Activated CD4-positive, alpha-beta T cell treated with anti-CD3 and anti-CD28 coated beads for 36 hours (primary cell): Measurements from ENCODE around the gene IL32. TPM values are rescaled to one million over a fixed set of nuclear protein-coding genes. Genes with fewer than 3 reads are reported as not detected.

Source experiments
- ATAC-seq: fragments of 200-7000 bp; cut with Tn5 transposase; one replicate; pipeline ENCODE4 v1.10.0; 2021; ENCODE audit warnings: mild to moderate bottlenecking, moderate library complexity
- CTCF ChIA-PET: fragments of 350-600 bp; sonication (Branson Sonifier 250); formaldehyde crosslinking; loops from one replicate; lab custom pipeline; 2021; ENCODE audit warnings: antibody characterized with exemption; lab: Charles Lee
- POLR2A ChIA-PET: fragments of 350-600 bp; sonication (Branson Sonifier 250); formaldehyde crosslinking; loops from one replicate; lab custom pipeline; 2021; ENCODE audit warnings: antibody characterized with exemption, inconsistent platforms; lab: Charles Lee
- DNase-seq: peaks from one replicate; pipeline ENCODE4 v3.0.0-alpha.2; 2020
- H3K27ac Mint-ChIP-seq: one replicate; pipeline ENCODE4 v1.8.0; 2021; ENCODE audit warnings: mixed read lengths
- H3K27me3 Mint-ChIP-seq: one replicate; pipeline ENCODE4 v1.8.0; 2021; ENCODE audit warnings: mixed read lengths
- H3K36me3 Mint-ChIP-seq: one replicate; pipeline ENCODE4 v1.8.0; 2021; ENCODE audit warnings: low read depth, mixed read lengths
- H3K4me1 Mint-ChIP-seq: one replicate; pipeline ENCODE4 v1.8.0; 2021; ENCODE audit warnings: mixed read lengths
- H3K4me3 Mint-ChIP-seq: one replicate; pipeline ENCODE4 v1.8.0; 2021; ENCODE audit warnings: mild to moderate bottlenecking, moderate library complexity, mixed read lengths
- H3K9me3 Mint-ChIP-seq: one replicate; pipeline ENCODE4 v1.8.0; 2021; ENCODE audit warnings: low read depth, mixed read lengths
- intact Hi-C, 2 experiments: fragments of 100-400 bp; cut with DNase I in 1 of 2; cut with micrococcal nuclease in 1 of 2; formaldehyde crosslinking; loops; one replicate each; pipeline versions ENCODE4 v1.14.2 to v1.15.1; 2022 to 2024; cut with DNase I, micrococcal nuclease
- total RNA-seq, 2 experiments: library from RNA; stranded (reverse); gene quantifications; one replicate each; pipeline ENCODE4 v1.2.3, GENCODE V29; 2021

The IL32 gene
- total RNA-seq, 2 experiments from 2014 or later, result 1,864 to 2,360 TPM

GRCh38 chr16:3027983-3028715 is 37.3 kb upstream of the IL32 start:
- CTCF ChIA-PET, result interaction anchor here (0.6 to 9.6 kb wide), 29 partner anchors 8 to 198 kb away, joined by 3 to 130 read pairs (median 5); partner anchors contain the start of genes CLDN6, IL32, KREMEN2 and TNFRSF12A
- Mint-ChIP-seq H3K9me3 (no peaks in the 10 kb centered on the region), H3K4me1 (peaks cover 32% of the 10 kb centered on the region), H3K36me3 (peaks cover 14% of the 10 kb centered on the region), H3K4me3 (no peak overlapping the region), H3K27me3 (peaks cover 26% of the 10 kb centered on the region), H3K27ac (no peak overlapping the region)
- ATAC-seq (peak; percentile 45), DNase-seq (peak; percentile 95)
- POLR2A ChIA-PET, result interaction anchor here (0.9 to 1.2 kb wide), 3 partner anchors 24 to 37 kb away, joined by 3 to 4 read pairs (median 3); partner anchors contain the start of gene IL32
- intact Hi-C loops, result loop anchor here (1.0 to 2.0 kb wide), 4 partner anchors 25 to 276 kb away; partner anchors contain the start of genes PAQR4 (in 1 of the 2) and SRRM2 (in 1 of the 2)

GRCh38 chr16:3028716-3029319 is 36.6 kb upstream of the IL32 start:
- intact Hi-C loops, result loop anchor here (1.0 to 2.0 kb wide), 5 partner anchors 26 to 277 kb away; partner anchors contain the start of genes PAQR4 (in 1 of the 2) and SRRM2 (in 1 of the 2)
- peak overlapping the region; percentile 67 for H3K4me3 Mint-ChIP-seq
- H3K27me3 Mint-ChIP-seq, result peaks cover 33% of the 10 kb centered on the region

GRCh38 chr16:3029491-3030221 is 35.8 kb upstream of the IL32 start:
- Mint-ChIP-seq H3K36me3 (peaks cover 12% of the 10 kb centered on the region), H3K27ac (peak overlapping the region; percentile 65), H3K9me3 (no peaks in the 10 kb centered on the region), H3K27me3 (peaks cover 37% of the 10 kb centered on the region), H3K4me3 (peak overlapping the region; percentile 67), H3K4me1 (peaks cover 23% of the 10 kb centered on the region)
- ChIA-PET CTCF (interaction anchor here (0.7 to 9.6 kb wide), 17 partner anchors 9 to 153 kb away, joined by 3 to 130 read pairs (median 5); partner anchors contain the start of genes IL32, MMP25 and TNFRSF12A), POLR2A (interaction anchor here (1.2 to 1.6 kb wide), 2 partner anchors 10 to 22 kb away, joined by 3 read pairs; partner anchors contain the start of gene TNFRSF12A)
- peak; percentile 69 for ATAC-seq
- intact Hi-C loops, result loop anchor here in 1 of 2 experiments (1.0 to 2.0 kb wide), 2 partner anchors 61 to 71 kb away; partner anchors contain the start of gene PAQR4
- DNase-seq, result peak; percentile 85

More at GRCh38 chr16:3028716-3029319, 36.6 kb upstream of the IL32 start:
- ATAC-seq (no peak), DNase-seq (peak; percentile 32)
- Mint-ChIP-seq H3K4me1 (peaks cover 26% of the 10 kb centered on the region), H3K27ac (peak overlapping the region; percentile 29), H3K36me3 (peaks cover 14% of the 10 kb centered on the region), H3K9me3 (no peaks in the 10 kb centered on the region)
- CTCF ChIA-PET, result interaction anchor here (0.6 to 9.6 kb wide), 31 partner anchors 9 to 168 kb away, joined by 3 to 130 read pairs (median 5); partner anchors contain the start of genes CLDN6, IL32, KREMEN2 and MMP25
- POLR2A ChIA-PET, result interaction anchor here (0.9 to 1.2 kb wide), 4 partner anchors 9 to 36 kb away, joined by 3 to 4 read pairs (median 3); partner anchors contain the start of genes IL32 and TNFRSF12A

GRCh38 chr16:3030222-3031212 is 34.9 kb upstream of the IL32 start:
- Mint-ChIP-seq H3K27me3 (peaks cover 42% of the 10 kb centered on the region), H3K4me3 (peak overlapping the region; percentile 67), H3K36me3 (peaks cover 12% of the 10 kb centered on the region), H3K9me3 (no peaks in the 10 kb centered on the region), H3K4me1 (peaks cover 20% of the 10 kb centered on the region), H3K27ac (no peak overlapping the region)
- ATAC-seq, result no peak
- intact Hi-C loops, result no loop called here
- CTCF ChIA-PET, result interaction anchor here (0.6 to 9.6 kb wide), 23 partner anchors 9 to 661 kb away, joined by 3 to 130 read pairs (median 5); partner anchors contain the start of genes HCFC1R1, IL32, KREMEN2 and MMP25
- DNase-seq, result no peak
- POLR2A ChIA-PET, result interaction anchor here (1.6 kb wide), 1 partner anchor 21 kb away, joined by 3 read pairs; no protein-coding TSS in a partner anchor

GRCh38 chr16:3032624-3033023 is 32.8 kb upstream of the IL32 start:
- H3K27me3 Mint-ChIP-seq, result peaks cover 54% of the 10 kb centered on the region
- no peak for DNase-seq
- intact Hi-C loops, result no loop called here
- no peak for ATAC-seq
- no peaks in the 10 kb centered on the region for H3K36me3 Mint-ChIP-seq
- no peak overlapping the region for H3K27ac Mint-ChIP-seq
- H3K9me3 Mint-ChIP-seq, result no peaks in the 10 kb centered on the region
- ChIA-PET CTCF (interaction anchor here (0.9 to 9.6 kb wide), 8 partner anchors 11 to 135 kb away, joined by 3 to 130 read pairs (median 27); partner anchors contain the start of genes HCFC1R1, MMP25 and TNFRSF12A), POLR2A (interaction anchor here (0.9 kb wide), 1 partner anchor 92 kb away, joined by 4 read pairs; no protein-coding TSS in a partner anchor)
- no peak overlapping the region for H3K4me3 Mint-ChIP-seq
- peaks cover 26% of the 10 kb centered on the region for H3K4me1 Mint-ChIP-seq

GRCh38 chr16:3035289-3035971 is 30.0 kb upstream of the IL32 start:
- POLR2A ChIA-PET, result interaction anchor here (0.9 kb wide), 1 partner anchor 9 kb away, joined by 4 read pairs; no protein-coding TSS in a partner anchor
- ATAC-seq (no peak), DNase-seq (no peak)
- Mint-ChIP-seq H3K9me3 (no peaks in the 10 kb centered on the region), H3K27me3 (peaks cover 61% of the 10 kb centered on the region), H3K27ac (no peak overlapping the region), H3K4me1 (peaks cover 7% of the 10 kb centered on the region), H3K36me3 (no peaks in the 10 kb centered on the region), H3K4me3 (no peak overlapping the region)
- intact Hi-C loops, result no loop called here
- CTCF ChIA-PET, result interaction anchor here (0.9 to 9.6 kb wide), 9 partner anchors 10 to 124 kb away, joined by 3 to 130 read pairs (median 4); no protein-coding TSS in a partner anchor

GRCh38 chr16:3035972-3036725 is 29.3 kb upstream of the IL32 start:
- no peak for DNase-seq
- no peak overlapping the region for H3K4me3 Mint-ChIP-seq
- ChIA-PET CTCF (interaction anchor here (1.0 to 9.6 kb wide), 3 partner anchors 33 to 96 kb away, joined by 4 to 130 read pairs (median 104); no protein-coding TSS in a partner anchor), POLR2A (interaction anchor here (0.9 kb wide), 1 partner anchor 8 kb away, joined by 4 read pairs; no protein-coding TSS in a partner anchor)
- intact Hi-C loops, result no loop called here
- H3K27ac Mint-ChIP-seq, result no peak overlapping the region
- no peak for ATAC-seq
- peaks cover 7% of the 10 kb centered on the region for H3K4me1 Mint-ChIP-seq
- H3K9me3 Mint-ChIP-seq, result no peaks in the 10 kb centered on the region
- no peaks in the 10 kb centered on the region for H3K36me3 Mint-ChIP-seq
- H3K27me3 Mint-ChIP-seq, result peaks cover 57% of the 10 kb centered on the region

- H3K4me3 Mint-ChIP-seq, result no peak within 1 kb of the TSS
These were observed 28.6 kb upstream of the IL32 start, which contains the start of gene BICDL2 for GRCh38 chr16:3036726-3037315. Gene BICDL2 (minus strand): TSS chr16:3036944. CDS start chr16:3035496, 1,448 bp downstream.

More at GRCh38 chr16:3036726-3037315, 28.6 kb upstream of the IL32 start, which contains the start of gene BICDL2:
- Mint-ChIP-seq H3K9me3 (no peaks in the 10 kb centered on the region), H3K4me1 (peaks cover 7% of the 10 kb centered on the region), H3K36me3 (no peaks in the 10 kb centered on the region), H3K27ac (no peak within 1 kb of the TSS), H3K27me3 (peaks cover 60% of the 10 kb centered on the region)
- DNase-seq (no peak), ATAC-seq (no peak)
- CTCF ChIA-PET, result interaction anchor here (0.8 kb wide), 1 partner anchor 143 kb away, joined by 3 read pairs; no protein-coding TSS in a partner anchor
- intact Hi-C loops, result no loop called here
- POLR2A ChIA-PET, result no interaction called here
